Mucosa of rectum (tissue), 2 donors: Measurements from ENCODE around the gene CTH.

Source experiments
- H3K27ac ChIP-seq, 2 donors: one replicate each; pipeline ENCODE4 v1.7.0; 2013; ENCODE audit warnings: inconsistent platforms in 2 of 2, low read depth in 2 of 2, low read length in 2 of 2
- H3K27me3 ChIP-seq, 2 donors: one replicate each; pipeline ENCODE4 v1.7.0; 2013; ENCODE audit warnings: low read length in 2 of 2; ENCODE audit not compliant: control insufficient read depth in 2 of 2, insufficient read depth in 2 of 2
- H3K36me3 ChIP-seq, 2 donors: one replicate each; pipeline ENCODE4 v1.7.0; 2013; ENCODE audit warnings: low read length in 2 of 2; ENCODE audit not compliant: control insufficient read depth in 2 of 2, insufficient read depth in 2 of 2
- H3K4me1 ChIP-seq, 2 donors: one replicate each; pipeline ENCODE4 v1.7.0; 2013; ENCODE audit warnings: low read length in 2 of 2, mild to moderate bottlenecking in 1 of 2; ENCODE audit not compliant: control insufficient read depth in 2 of 2, insufficient read depth in 2 of 2
- H3K4me3 ChIP-seq, 2 donors: one replicate each; pipeline ENCODE4 v1.7.0; 2013; ENCODE audit warnings: low read length in 2 of 2
- H3K9ac ChIP-seq, 2 donors: one replicate each; pipeline ENCODE4 v1.7.0; 2013; ENCODE audit warnings: low read length in 2 of 2, low read depth in 1 of 2, mild to moderate bottlenecking in 1 of 2
- H3K9me3 ChIP-seq, 2 donors: one replicate each; pipeline ENCODE4 v1.7.0; 2013; ENCODE audit warnings: low read length in 2 of 2; ENCODE audit not compliant: control insufficient read depth in 2 of 2
- donor health status: healthy.
- donor health status: Normal muscosa, but diverticular disease.

Gene CTH

DNA sequence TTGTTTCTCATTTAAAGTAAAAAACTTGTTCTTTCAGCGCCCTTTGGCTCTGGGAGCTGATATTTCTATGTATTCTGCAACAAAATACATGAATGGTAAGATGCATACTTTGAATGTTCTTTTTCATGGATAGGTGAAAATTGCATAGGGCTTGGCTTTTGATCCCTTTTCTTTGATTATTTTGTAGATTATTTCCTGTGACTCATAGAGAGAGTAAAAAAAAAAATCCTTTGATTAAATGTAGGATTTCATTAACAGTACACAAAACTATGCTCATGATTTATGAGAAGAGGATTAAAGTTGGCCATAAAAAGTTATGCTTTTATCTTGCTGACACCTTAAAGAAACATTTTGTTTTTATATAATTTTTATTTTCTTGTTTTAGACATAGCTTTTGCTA lies 18.7 kb downstream of the CTH start:
- no peaks in the 10 kb centered on the region for H3K9me3 ChIP-seq
- no peak overlapping the region for H3K9ac ChIP-seq
- H3K4me1 ChIP-seq: peaks cover 0 to 3% of the 10 kb centered on the region in 2 donors
- H3K4me3 ChIP-seq: no peak overlapping the region
- no peak overlapping the region for H3K27ac ChIP-seq
- H3K27me3 ChIP-seq: no peaks in the 10 kb centered on the region
- peaks cover 0 to 5% of the 10 kb centered on the region in 2 donors for H3K36me3 ChIP-seq

DNA sequence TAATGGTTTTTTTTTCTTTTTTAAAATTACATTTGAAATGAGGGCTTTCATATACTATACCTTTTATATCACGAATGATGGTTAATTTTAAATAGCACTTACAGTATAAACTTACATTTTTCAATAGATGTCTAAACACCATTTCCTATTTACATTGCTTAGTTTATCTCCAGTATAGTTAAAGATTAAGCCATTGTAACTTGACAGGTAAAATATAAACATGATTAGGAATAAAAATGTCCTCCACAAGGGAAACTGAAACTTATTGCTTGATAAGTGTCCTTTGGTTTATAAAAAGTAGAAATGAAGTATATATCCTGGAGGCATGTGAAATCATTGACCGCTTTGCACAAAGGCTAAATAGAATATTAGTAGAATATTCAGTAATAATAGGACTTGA lies 20.2 kb downstream of the CTH start:
- Histone ChIP-seq H3K27me3 (no peaks in the 10 kb centered on the region), H3K27ac (no peak overlapping the region), H3K4me1 (peaks cover 0 to 3% of the 10 kb centered on the region in 2 donors), H3K36me3 (peaks cover 0 to 5% of the 10 kb centered on the region in 2 donors), H3K4me3 (no peak overlapping the region), H3K9me3 (no peaks in the 10 kb centered on the region), H3K9ac (no peak overlapping the region)

DNA sequence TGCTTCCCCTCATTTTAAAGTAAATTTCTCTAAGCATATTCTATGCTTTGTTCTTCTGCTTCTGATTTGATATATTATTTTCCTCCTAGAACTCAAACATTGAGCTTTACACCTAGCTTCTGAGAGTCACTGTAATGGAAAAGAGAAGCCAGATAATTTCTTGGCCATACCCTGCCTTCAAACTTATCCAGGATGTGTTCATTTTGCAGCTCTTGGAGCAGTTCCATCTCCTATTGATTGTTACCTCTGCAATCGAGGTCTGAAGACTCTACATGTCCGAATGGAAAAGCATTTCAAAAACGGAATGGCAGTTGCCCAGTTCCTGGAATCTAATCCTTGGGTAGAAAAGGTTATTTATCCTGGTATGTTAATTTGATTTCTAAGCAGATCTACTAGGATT lies 20.8 kb downstream of the CTH start:
- H3K9me3 ChIP-seq: no peaks in the 10 kb centered on the region
- H3K4me3 ChIP-seq: no peak overlapping the region
- no peaks in the 10 kb centered on the region for H3K27me3 ChIP-seq
- H3K9ac ChIP-seq: no peak overlapping the region
- H3K27ac ChIP-seq: no peak overlapping the region
- peaks cover 0 to 5% of the 10 kb centered on the region in 2 donors for H3K36me3 ChIP-seq
- H3K4me1 ChIP-seq: peaks cover 0 to 3% of the 10 kb centered on the region in 2 donors

DNA sequence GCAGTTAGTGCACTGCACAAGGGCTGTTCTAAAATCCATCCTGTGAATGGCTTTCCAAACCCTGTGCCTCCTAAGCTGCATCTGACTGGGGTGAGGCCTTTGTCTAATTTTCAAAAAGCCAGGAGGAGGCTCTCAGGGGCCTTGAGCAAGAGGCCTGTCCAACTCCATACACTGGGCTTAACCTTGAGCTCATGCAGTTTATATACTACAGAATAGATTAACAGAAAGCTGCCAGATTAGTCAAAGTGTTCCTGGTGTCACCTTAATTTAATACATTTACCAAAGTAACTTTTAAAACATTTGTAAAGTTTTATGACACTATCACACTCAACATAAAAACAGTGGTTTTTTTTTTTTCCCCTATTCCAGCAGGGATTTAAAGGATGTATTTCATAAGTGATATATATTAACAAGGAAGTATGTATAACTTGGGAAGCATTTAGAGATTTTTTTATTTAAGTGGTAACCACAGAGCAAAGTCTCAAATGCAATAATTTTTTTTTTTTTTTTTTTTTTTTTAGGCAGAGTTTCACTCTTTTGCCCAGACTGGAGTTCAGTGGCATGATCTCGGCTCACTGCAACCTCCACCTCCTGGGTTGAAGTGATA lies 23.3 kb downstream of the CTH start:
- peaks cover 0 to 3% of the 10 kb centered on the region in 2 donors for H3K4me1 ChIP-seq
- no peak overlapping the region for H3K27ac ChIP-seq
- no peaks in the 10 kb centered on the region for H3K9me3 ChIP-seq
- no peak overlapping the region for H3K4me3 ChIP-seq
- peaks cover 0 to 8% of the 10 kb centered on the region in 2 donors for H3K36me3 ChIP-seq
- no peaks in the 10 kb centered on the region for H3K27me3 ChIP-seq
- no peak overlapping the region for H3K9ac ChIP-seq

DNA sequence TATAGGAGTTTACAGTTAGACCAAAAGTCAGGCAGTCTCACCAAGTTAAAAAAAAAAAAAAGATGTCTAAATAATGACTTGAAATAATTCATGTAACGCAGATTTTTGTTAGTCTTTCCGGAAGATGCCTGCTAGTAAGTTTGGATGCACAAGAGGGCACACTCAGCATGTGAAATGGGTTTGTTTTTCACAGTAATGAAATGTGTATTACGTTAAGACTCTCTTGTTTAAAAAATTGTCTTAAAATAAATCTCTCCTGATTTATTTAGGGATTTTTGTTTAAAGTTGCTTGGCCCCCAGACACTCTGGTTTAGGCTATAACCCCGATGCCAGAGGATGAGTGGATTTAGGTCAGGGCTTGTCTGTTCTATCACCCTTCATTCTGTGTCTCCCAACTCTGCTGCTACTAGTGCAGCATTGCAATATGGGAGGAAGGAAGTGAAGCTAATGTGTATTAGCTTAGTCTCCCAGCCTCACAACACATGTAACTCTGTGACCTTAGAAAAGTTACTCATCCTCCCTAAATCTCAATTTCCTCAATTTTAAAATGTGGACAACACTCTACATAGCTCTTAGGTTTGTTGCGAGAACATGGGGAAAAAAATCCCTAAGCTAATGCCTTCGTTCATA lies 25.7 kb downstream of the CTH start:
- Histone ChIP-seq H3K9ac (no peak overlapping the region), H3K27me3 (no peaks in the 10 kb centered on the region), H3K36me3 (peaks cover 0 to 8% of the 10 kb centered on the region in 2 donors), H3K4me3 (no peak overlapping the region), H3K9me3 (no peaks in the 10 kb centered on the region), H3K4me1 (no peaks in the 10 kb centered on the region), H3K27ac (no peak overlapping the region)

DNA sequence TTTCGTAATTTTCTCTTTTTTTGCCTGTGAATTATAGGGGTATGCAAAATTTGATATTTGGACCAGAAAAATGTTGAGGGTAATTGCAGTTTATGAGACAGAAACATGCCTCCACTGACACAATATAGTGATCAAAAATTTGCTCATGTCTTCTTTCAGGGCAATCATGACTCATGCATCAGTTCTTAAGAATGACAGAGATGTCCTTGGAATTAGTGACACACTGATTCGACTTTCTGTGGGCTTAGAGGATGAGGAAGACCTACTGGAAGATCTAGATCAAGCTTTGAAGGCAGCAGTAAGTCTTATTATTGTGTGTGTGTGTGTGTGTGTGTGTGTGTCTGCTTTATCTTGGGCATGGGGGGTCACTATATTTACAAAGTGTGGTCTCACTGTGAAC lies 27.5 kb downstream of the CTH start:
- Histone ChIP-seq H3K27ac (no peak overlapping the region), H3K36me3 (peaks cover 0 to 8% of the 10 kb centered on the region in 2 donors), H3K4me1 (no peaks in the 10 kb centered on the region), H3K4me3 (no peak overlapping the region), H3K9ac (no peak overlapping the region), H3K27me3 (no peaks in the 10 kb centered on the region), H3K9me3 (no peaks in the 10 kb centered on the region)

DNA sequence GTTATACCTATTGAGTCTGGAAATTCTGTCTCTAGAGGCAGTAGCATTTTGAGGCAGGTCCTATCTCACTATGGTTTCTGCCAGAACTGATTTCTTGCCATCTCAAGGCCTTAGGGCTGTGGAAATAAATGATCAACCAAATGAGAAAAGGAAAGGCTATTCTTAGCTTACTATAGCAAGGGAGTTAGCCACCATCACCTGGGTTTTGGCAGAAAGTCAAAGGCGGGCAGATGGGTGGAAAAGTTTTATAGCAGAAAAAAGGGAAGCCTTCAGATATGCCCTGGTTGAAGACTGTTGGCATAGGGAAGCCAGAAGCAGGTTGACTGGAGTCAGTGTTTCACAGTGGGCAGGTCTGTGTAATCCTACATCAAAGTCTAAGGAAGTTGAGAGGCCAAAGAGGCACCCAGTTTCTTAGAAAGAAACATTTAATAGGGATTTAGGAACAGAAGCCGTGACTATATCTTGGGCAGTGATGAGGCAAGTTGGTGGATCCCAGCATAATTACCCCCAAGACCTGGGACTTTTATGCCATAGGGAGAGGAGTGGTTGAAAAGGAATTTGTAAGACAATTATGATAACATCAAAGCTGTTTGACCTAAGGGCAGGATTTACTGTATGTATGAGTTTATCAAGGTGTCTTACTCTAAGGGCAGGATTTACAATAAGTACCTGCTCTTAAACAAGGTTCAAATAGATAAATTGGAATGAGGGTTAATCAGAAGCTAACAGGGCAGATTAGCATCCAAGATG lies 29.7 kb downstream of the CTH start:
- H3K9me3 ChIP-seq: no peaks in the 10 kb centered on the region
- H3K9ac ChIP-seq: no peak overlapping the region
- peaks cover 0 to 3% of the 10 kb centered on the region in 2 donors for H3K36me3 ChIP-seq
- no peak overlapping the region for H3K4me3 ChIP-seq
- no peaks in the 10 kb centered on the region for H3K27me3 ChIP-seq
- no peaks in the 10 kb centered on the region for H3K4me1 ChIP-seq
- peak overlapping the region; percentile 47 to 59 for H3K27ac ChIP-seq

DNA sequence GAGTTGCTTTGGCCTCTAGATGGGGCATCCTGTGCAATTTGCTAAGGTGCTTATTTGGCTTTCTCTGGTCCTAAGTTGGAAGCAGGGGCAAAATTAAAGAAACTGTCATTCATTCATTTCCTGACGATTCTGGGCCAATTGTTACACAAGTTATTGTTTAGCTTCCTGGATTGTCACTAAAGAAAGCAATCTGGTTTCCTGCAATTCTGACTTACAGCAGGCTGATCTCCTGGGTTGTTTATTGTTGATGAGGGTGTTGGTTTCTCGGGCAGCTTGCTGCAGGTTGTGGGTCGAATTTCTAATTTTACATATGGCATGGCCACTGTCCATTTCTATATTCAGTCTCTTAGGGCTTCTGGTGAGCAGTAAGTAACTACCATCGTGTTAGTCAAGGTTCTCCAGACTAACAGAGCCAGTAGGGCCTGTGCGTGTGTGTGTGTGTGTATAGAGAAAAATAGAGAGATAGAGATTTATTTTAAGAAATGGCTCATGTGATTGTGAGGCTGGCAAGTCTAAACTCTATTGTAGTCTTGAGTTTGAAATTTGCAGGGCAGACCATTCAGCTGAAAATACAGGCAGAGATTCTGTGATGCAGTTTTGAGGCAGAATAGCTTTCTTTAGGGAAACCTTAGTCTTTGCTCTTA lies 30.4 kb downstream of the CTH start:
- peak overlapping the region; percentile 47 to 59 for H3K27ac ChIP-seq
- H3K4me1 ChIP-seq: no peaks in the 10 kb centered on the region
- no peaks in the 10 kb centered on the region for H3K9me3 ChIP-seq
- H3K27me3 ChIP-seq: no peaks in the 10 kb centered on the region
- peaks cover 0 to 3% of the 10 kb centered on the region in 2 donors for H3K36me3 ChIP-seq
- no peak overlapping the region for H3K9ac ChIP-seq
- H3K4me3 ChIP-seq: no peak overlapping the region

DNA sequence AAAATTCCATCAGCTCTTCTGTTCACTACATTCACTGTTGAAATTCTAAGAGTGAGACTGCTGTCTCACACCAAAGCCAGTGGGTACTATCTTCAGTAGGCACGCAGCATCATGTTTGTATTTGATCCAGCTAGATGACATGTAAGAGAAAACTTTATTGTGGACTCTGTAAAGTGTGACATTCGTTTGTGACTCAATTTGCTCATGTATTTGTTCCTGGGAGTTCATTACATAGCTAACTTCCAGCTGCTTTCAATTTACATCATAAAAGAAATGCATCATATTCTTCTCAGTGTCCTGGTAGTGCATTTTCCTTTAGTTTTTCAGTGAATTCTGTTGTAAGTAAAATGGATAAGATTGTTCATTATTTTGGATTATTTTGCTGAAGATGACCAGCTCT lies 31.4 kb downstream of the CTH start:
- Histone ChIP-seq H3K4me3 (no peak overlapping the region), H3K36me3 (peaks cover 0 to 3% of the 10 kb centered on the region in 2 donors), H3K9ac (no peak overlapping the region), H3K27me3 (no peaks in the 10 kb centered on the region), H3K27ac (no peak overlapping the region), H3K4me1 (no peaks in the 10 kb centered on the region), H3K9me3 (no peaks in the 10 kb centered on the region)

DNA sequence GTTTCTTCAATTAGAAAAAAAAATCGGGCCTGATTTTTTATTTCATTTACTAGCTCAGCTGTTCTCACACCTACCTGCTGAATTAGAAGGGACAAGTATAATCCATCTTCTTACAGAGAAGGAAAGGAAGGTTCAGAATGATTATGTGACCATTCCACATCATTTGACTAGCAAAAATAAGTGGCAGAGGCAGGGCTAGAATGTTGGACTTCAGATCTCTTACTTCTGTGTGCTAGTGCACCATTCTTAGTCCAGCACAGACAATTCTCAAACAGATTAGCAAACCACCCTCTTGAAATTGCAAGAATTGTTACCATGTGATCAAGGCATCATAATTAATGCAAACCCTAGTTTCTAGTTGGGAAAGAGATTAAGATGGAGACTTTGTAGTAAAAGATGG lies 32.7 kb downstream of the CTH start:
- no peak overlapping the region for H3K4me3 ChIP-seq
- no peak overlapping the region for H3K9ac ChIP-seq
- no peaks in the 10 kb centered on the region for H3K4me1 ChIP-seq
- no peaks in the 10 kb centered on the region for H3K9me3 ChIP-seq
- no peak overlapping the region for H3K27ac ChIP-seq
- H3K36me3 ChIP-seq: no peaks in the 10 kb centered on the region
- no peaks in the 10 kb centered on the region for H3K27me3 ChIP-seq
